SIG-M5 treated with dmso at 0.1 percent for 504 hours (cell line): ENCODE measurements around the gene KCNJ1.
A peak's percentile ranks its signal among the peaks of the same experiment; 100 is the strongest.

Experiments used
- DNase-seq: peaks from one replicate; lab custom pipeline; 2025; ENCODE audit not compliant: unreplicated experiment; lab: John Stamatoyannopoulos, UW

The KCNJ1 gene

GRCh38 chr11:128901653-128902514 is 34.8 kb upstream of the KCNJ1 start:
- DNase-seq, result no peak

- no peak for DNase-seq
Observed at GRCh38 chr11:128900468-128900867, 33.4 kb upstream of the KCNJ1 start.

GRCh38 chr11:128898580-128899344 is 31.7 kb upstream of the KCNJ1 start:
- no peak for DNase-seq

- DNase-seq, result no peak
Observed at GRCh38 chr11:128897826-128898225, 30.7 kb upstream of the KCNJ1 start.

- no peak for DNase-seq
Observed at GRCh38 chr11:128896356-128896755, 29.3 kb upstream of the KCNJ1 start.

- no peak for DNase-seq
Observed at GRCh38 chr11:128895526-128895925, 28.4 kb upstream of the KCNJ1 start.

GRCh38 chr11:128894685-128895084 is 27.6 kb upstream of the KCNJ1 start:
- no peak for DNase-seq

GRCh38 chr11:128894286-128894681 is 27.2 kb upstream of the KCNJ1 start:
- no peak for DNase-seq

- DNase-seq, result no peak
Observed at GRCh38 chr11:128893578-128894285, 26.6 kb upstream of the KCNJ1 start.

GRCh38 chr11:128892866-128893565 is 25.9 kb upstream of the KCNJ1 start:
- DNase-seq, result no peak

- DNase-seq, result no peak
Observed at GRCh38 chr11:128891913-128892398, 24.9 kb upstream of the KCNJ1 start.

- no peak for DNase-seq
Observed at GRCh38 chr11:128890543-128891368, 23.7 kb upstream of the KCNJ1 start, which contains the start of gene KCNJ5. Gene KCNJ5, plus strand, starts transcription at chr11:128891356. Its CDS starts 19,918 bp downstream, at chr11:128911274.

- DNase-seq, result no peak
Observed at GRCh38 chr11:128890216-128890542, 23.1 kb upstream of the KCNJ1 start.

GRCh38 chr11:128889657-128890213 is 22.6 kb upstream of the KCNJ1 start:
- no peak for DNase-seq

- DNase-seq, result no peak
Observed at GRCh38 chr11:128888034-128888985, 21.2 kb upstream of the KCNJ1 start.

- DNase-seq, result no peak
Observed at GRCh38 chr11:128886406-128887124, 19.5 kb upstream of the KCNJ1 start.

- DNase-seq, result peak; percentile 32
Observed at GRCh38 chr11:128884703-128885338, 17.7 kb upstream of the KCNJ1 start.
